GM21423 (cell line): ENCODE results near the gene TINCR.
"Not testable (repeated sequence)": the region's sequence is repeated elsewhere in the genome, so short reads cannot be mapped to it uniquely, and the experiment has no call there.

ENCODE experiments used
- ATAC-seq: cut with Tn5 transposase; IDR thresholded peaks from one replicate; pipeline ENCODE4 v1.9.1; 2021; ENCODE audit warnings: mild to moderate bottlenecking, moderate library complexity; ENCODE audit not compliant: unreplicated experiment

Gene TINCR

GRCh38 chr19:5561559-5561958, 6.2 kb downstream of the TINCR start:
- no peak for ATAC-seq

DNA sequence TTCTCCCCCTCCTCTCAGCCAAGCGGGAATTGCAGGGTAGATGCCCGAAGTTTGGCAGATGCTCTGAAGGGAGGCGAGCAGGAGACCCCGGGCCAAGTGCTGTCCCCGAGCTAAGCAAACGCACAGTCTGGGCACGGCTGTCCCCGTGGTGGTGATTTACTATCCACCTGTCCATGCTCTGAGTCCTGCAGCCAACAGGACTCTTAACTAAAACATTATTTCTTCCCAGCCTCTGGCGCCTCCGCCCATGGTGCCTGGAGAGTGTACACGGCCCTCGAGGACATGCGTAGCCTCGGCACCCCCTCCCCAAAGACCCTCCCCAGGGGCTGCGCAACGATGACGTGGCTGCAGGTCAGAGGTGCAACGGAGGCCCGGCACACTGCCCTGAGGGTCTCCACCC, 7.6 kb downstream of the TINCR start:
- ATAC-seq, result no peak

DNA sequence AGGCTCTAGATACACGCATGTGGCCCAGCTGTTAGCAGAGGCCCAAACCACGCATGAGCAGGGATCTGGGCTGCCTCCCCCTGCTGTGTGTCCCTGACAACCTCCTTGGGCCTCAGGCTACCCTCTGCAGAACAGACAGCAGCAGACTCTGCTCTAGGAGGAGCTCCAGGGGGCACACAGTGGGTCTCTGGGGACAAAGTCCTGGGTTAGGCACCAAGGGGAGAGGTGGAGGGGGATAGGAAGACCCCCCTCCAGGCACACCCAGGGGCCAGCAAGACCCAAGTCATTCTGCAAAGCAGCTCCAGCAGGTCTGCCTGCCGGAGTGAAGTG, 8.0 kb downstream of the TINCR start:
- ATAC-seq, result no peak

- ATAC-seq, result no peak
Observed at GRCh38 chr19:5558101-5558621, 9.6 kb downstream of the TINCR start.

DNA sequence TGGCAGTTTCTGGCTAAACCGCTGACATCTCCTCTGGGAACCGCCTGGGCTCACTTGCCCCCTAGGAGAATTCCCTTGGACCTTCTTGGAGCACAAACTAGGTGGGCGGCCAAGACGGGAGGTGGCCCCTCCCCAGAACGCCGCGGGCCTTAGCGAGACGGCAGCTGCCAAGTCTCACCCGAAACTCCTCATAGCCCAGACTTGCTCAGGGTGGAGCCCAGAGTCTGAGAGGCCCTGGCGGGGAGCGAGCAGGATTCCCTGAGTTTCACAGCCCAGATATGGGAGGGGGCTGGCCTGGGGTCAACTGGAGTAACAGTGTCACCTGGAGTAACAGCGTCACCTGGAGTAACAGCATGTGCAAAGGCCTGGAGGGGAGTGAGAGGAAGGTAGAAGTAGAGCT, 10.1 kb downstream of the TINCR start:
- ATAC-seq, result no peak

DNA sequence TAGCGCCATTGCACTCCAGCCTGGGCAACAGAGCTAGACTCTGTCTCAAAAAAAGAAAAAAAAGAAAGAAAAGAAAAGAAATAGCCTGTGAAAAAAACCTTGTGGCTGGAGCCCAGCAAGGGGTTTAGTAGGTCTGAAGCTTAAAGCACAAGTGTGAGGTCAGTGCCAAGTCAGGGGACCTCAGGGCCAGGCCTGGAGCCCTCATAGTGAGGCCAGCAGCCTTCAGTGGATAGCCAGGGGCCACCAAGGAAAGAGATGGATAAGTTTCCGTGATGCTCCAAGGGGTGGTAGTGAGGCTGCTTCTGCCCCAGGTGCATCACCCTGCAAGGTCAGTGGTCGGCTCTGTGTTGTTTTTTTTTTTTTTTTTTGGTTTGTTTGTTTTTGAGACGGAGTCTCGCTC, 12.9 kb downstream of the TINCR start:
- no peak for ATAC-seq

DNA sequence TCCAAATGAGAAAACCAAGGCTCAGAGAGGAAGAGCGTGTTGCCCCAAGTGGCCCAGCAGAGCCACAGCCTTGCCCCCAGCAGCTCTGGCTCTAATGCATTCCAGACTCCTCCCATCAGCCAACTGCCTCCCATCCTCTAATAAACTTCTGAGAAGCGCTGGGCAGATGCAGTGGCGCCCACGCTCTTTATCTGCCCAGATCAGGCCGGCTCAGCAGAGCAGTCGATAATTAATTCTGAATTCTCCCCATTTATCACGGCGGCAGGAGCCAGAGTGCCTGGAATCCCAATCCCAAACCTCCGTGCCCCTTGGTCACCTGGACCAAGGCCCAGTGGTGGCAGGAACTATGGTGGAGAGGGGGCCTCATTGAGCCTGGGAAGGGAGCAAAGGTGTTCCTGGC, 13.9 kb downstream of the TINCR start:
- ATAC-seq, result no peak

DNA sequence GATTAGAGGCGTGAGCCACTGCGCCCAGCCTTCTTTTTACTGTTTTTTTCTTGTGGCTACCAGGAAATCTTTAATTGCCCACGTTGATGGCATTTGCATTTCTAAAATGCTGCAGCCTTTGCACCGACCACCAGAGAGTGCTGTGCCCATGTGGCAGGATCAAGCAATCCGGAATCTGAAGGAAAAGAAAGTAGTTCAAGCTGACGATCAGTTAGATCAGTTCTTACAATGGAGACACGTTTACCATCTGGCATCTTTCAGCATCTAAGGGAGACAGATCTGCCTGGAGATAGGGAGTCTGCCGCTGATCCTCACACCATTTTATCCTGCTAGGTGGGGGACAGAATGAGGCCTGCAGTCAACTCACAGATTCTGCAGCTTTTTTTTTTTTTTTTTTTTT, 19.9 kb downstream of the TINCR start:
- ATAC-seq, result no peak

DNA sequence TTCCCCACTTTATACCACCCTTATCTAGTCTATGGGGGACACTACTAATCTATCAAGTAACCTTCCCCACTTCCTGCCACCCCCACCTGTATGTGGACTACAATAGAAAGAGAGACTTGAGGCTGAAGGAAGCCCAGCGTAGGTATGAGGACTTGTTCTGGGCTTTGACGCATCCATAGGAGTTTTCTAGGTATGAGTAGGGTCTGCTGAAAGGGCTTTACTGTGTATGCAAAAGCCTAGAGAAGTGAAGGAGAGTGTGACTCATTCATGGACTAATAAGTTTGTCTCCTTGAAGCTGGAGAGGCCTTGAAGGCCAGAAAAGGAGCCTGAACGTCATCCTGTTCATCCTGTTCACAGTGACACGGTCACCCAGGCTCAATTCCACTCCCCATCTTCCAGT, 21.8 kb downstream of the TINCR start:
- no peak for ATAC-seq

- no peak for ATAC-seq
Observed at GRCh38 chr19:5545051-5545450, 22.7 kb downstream of the TINCR start.

DNA sequence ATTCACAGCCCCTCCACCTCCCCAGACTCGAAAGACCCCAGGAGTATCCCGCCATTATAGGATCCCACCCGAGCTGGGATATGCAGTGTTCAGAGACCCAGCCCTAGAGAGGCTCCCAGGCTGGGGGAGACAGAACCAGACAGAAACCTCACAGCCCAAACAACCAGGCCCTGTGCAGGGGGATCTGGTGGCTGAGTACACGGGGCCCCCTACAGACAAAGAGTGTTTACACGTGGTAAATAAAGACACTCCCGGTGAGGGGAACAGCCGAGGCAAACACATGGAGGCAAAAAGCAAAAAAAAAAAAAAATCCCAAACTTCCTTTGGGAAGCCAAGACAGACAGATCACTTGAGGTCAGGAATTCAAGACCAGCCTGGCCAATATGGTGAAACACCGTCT, 25.1 kb downstream of the TINCR start:
- no peak for ATAC-seq

- ATAC-seq, result no peak
Observed at GRCh38 chr19:5541456-5541855, 26.3 kb downstream of the TINCR start.

DNA sequence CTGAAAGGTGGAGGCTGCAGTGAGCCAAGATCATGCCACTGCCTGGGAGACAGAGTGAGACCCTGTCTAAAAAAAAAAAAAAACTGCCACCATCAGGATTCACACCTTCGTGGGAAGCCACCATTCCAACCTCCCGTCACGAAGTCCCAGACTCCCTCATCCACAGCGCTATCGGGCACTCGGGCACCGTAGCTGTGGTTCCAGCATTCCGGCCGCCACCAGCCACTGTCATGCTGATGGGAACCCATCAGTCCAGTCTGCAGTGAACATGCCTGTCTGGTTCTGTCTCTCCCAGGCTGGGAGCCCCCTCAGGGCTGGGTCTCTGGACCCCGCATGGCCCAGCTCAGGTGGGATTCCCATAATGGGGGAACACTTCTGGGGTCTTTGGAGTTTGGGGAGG, 27.5 kb downstream of the TINCR start:
- no peak for ATAC-seq

- no peak for ATAC-seq
Observed at GRCh38 chr19:5537870-5538269, 29.9 kb downstream of the TINCR start.

DNA sequence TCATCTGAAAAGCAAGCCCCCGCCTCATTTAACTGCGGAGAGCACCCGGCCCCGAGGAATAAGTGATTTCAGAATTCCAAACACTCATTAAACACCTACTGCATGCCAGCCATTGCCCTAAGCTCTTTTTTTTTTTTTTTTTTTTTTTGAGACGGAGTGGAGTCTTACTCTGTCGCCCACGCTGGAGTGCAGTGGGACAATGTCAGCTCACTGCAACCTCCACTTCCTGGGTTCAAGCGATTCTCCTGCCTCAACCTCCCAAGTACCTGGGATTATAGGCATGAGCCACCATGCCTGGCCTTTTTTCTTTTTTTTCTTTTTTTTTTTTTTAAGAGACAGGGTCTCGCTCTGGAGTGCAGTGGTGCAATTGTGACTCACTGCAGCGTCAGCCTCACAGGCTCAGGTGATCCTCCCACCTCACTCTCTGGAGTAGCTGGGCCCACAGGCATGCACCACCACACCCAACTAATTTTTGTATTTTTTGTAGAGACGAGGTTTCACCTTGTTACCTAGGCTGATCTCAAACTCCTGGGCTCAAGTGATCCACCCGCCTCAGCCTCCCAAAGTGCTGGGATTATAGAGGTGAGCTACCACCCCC, 30.7 kb downstream of the TINCR start:
- not testable (repeated sequence) for ATAC-seq

GRCh38 chr19:5536337-5536894, 31.3 kb downstream of the TINCR start:
- no peak for ATAC-seq

- no peak for ATAC-seq
Observed at GRCh38 chr19:5534787-5535586, 32.8 kb downstream of the TINCR start.

- no peak for ATAC-seq
Observed at GRCh38 chr19:5533257-5533656, 34.5 kb downstream of the TINCR start.

- ATAC-seq, result no peak
Observed at GRCh38 chr19:5530701-5531100, 37.1 kb downstream of the TINCR start.

DNA sequence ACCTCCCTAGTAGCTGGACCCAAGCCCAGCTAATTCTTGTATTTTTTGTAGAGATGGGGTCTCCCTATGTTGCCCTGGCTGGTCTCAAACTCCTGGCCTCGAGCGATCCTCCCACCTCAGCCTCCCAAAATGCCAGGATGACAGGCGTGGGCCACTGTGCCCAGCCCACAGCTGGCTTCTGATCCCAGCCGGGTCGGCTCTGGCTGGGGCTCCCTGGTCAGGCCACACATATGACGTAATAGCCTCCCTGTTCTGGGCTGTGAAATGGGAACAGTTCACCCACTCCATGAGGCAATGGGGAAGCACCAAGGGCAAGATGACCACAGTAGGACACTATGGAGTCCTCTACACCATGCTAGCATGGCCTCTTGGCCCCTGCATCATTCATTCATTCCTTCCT, 41.1 kb downstream of the TINCR start:
- ATAC-seq, result no peak

DNA sequence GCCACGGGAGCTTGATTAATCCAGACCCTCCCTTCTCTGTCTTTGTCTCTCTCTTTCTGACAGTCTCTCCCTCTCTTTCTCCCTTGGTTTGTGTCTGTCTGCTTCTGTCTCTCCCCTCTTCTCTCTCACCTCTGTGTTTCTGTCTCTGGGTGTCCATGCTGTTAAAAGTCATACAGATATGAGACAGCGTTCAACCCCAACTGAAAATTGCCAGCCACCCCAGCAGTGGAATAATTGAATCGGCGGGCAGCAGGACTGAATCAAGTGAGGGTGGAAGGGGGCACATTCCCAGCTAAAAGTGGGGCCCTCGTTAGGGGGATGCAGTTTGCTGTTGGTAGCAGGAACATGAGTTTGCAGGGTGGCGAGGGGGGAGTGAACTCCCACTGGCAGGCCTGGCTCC, 43.7 kb downstream of the TINCR start:
- no peak for ATAC-seq

DNA sequence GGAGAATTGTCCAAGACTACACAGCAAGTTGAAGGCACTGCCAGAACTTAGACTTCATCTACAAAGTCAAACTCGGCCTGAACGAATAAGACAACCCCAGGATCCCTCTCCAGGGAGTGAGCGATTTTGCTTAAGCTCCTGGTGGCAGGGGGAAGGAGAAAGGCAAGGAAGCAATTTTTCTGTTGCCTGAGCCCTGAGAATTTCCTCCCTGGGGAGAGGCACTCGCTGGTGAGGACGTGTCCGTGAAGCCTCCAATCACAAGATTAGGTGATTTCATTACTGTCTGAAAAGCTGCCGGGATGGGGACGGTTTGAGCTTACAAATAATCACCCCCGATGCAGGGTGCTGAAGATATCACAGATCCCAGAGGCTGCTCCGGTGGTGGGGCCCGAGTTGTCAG, 45.6 kb downstream of the TINCR start:
- ATAC-seq, result no peak
